Measurements from ENCODE around the gene HOMER2.
"Not testable (repeated sequence)": the region's sequence is repeated elsewhere in the genome, so short reads cannot be mapped to it uniquely, and the experiment has no call there.

The HOMER2 gene

DNA sequence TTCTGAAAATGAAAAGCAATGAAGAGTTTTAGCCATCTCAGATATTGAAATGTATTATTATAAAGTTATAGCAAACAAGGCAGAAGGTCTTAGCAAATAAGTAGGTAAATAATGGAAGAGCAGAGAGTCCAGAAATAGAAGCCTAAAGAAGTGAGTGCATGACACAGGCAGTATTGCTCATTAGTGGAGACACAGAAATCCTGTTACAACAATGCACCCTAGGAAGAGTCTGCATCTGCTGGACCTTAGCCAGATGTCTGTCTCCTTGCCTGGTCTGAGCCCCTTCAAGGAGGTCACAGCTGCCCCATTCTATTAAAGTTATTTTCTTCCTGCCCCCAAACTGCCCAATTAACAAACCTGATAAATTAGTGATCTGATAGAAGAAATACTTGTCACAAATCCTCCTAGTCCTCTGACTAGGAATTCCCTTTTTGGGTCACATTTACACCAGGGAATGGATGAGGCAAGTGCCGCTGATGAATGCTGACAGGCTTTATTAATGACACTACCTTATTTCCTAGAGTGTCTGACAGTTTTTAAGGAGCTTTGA is 51.9 kb downstream of the HOMER2 start:
- peak overlapping the region in 1 of 2 donors; percentile 1 for H3K27ac Mint-ChIP-seq
- no peaks in the 10 kb centered on the region for H3K9me3 Mint-ChIP-seq
- peaks cover 4% of the 10 kb centered on the region for H3K4me1 Mint-ChIP-seq
- ATAC-seq (no peak), DNase-seq (no peak)
- no peaks in the 10 kb centered on the region for H3K27me3 Mint-ChIP-seq
- no peak overlapping the region for H3K4me3 Mint-ChIP-seq

DNA sequence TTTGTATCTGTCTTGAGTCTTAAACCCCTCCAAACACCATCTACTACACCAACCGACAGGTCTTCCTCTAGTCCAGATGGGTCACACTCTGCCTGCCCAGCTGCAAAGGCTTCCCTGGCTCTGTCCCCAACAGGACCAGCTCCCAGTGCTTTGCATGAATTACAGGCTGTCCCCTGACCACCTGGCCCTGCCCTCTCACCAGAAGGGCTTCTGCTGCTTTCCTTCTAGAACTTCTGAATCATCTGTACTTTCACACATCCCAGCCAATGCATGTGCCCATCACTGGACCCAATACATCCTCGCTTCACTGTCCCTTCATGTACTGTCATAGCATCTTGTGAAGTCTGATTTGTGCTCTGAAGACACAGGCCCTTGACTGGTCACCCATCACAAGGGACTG is 53.6 kb downstream of the HOMER2 start:
- ATAC-seq (no peak), DNase-seq (no peak)
- Mint-ChIP-seq H3K27me3 (no peaks in the 10 kb centered on the region), H3K4me1 (no peaks in the 10 kb centered on the region), H3K4me3 (no peak overlapping the region), H3K27ac (no peak overlapping the region), H3K9me3 (no peaks in the 10 kb centered on the region)

DNA sequence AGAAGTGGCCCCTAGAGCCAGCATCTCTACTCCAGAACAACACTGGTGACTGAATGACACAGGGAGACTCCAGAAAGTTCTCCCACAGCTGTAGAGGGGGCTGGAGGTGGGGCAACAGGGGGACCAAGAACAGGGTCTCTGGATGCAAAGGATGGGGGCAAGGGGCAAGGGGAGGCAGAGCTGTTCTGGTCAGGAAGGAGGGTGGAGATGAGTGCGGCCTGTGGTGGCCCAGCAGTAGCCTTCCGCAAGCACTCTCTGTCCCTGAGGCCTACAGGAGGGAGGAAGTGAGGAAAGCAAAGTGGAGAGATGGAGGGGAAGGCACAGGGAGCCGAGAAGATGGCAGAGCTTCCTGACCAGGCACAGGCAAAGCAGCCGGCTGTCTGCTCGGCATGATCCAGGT is 56.5 kb downstream of the HOMER2 start:
- DNase-seq (no peak), ATAC-seq (no peak)
- no peak overlapping the region for H3K4me3 Mint-ChIP-seq
- no peaks in the 10 kb centered on the region for H3K9me3 Mint-ChIP-seq
- H3K27me3 Mint-ChIP-seq = no peaks in the 10 kb centered on the region
- peak overlapping the region in 1 of 2 donors; percentile 52 for H3K27ac Mint-ChIP-seq
- H3K4me1 Mint-ChIP-seq = no peaks in the 10 kb centered on the region

DNA sequence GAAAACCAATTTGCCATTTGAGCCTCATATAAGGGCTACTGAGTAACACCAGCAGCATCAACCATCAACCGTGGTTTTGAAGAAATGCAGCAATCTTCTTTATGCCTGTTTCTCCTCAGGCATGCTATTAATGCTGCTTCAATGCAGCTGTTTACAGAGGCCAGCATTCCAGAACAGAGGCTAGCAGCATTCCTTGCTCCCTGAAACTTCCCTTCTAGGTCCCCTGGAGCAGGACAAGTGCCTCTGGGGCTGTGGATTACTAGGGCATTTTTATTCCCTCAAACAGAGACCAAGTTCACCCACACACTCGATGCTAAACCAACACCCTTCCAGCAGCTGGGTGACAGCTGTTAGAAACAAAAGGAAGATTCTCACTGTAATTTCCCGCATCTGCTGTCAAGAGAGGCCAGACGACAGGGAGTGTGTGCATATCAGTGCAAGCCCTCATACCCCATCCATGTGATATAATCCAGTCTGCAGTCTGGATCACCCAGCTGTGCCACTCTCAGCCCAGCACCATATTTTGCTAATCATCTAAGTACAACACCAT is 57.5 kb downstream of the HOMER2 start:
- H3K27ac Mint-ChIP-seq = no peak overlapping the region
- no peak overlapping the region for H3K4me3 Mint-ChIP-seq
- H3K4me1 Mint-ChIP-seq = no peaks in the 10 kb centered on the region
- ATAC-seq (no peak), DNase-seq (no peak)
- H3K9me3 Mint-ChIP-seq = no peaks in the 10 kb centered on the region
- no peaks in the 10 kb centered on the region for H3K27me3 Mint-ChIP-seq

DNA sequence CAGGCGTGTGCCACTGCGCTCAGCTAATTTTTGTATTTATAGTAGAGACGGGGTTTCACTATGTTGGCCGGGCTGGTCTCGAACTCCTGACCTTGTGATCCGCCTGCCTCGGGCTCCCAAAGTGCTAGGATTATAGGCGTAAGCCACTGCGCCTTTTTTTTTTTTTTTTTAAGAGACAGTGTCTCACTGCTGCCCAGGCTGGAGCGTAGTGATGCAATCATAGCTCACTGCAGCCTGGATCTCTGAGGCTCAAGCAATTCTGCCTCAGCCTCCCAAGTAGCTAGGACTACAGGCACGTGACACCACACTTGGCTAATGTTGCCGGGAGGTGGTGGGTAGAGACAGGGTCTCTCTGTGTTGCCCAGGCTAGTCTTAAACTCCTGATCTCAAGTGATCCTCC is 59.0 kb downstream of the HOMER2 start:
- H3K27me3 Mint-ChIP-seq, DNase-seq, ATAC-seq, H3K4me3 Mint-ChIP-seq, H3K27ac Mint-ChIP-seq, H3K4me1 Mint-ChIP-seq, H3K9me3 Mint-ChIP-seq: not testable (repeated sequence)

- Mint-ChIP-seq H3K27me3 (no peaks in the 10 kb centered on the region), H3K27ac (no peak overlapping the region), H3K9me3 (no peaks in the 10 kb centered on the region), H3K4me3 (no peak overlapping the region), H3K4me1 (no peaks in the 10 kb centered on the region)
- no peak for DNase-seq
- no peak for ATAC-seq
Measured at GRCh38 chr15:82892573-82892972, 59.9 kb downstream of the HOMER2 start.

DNA sequence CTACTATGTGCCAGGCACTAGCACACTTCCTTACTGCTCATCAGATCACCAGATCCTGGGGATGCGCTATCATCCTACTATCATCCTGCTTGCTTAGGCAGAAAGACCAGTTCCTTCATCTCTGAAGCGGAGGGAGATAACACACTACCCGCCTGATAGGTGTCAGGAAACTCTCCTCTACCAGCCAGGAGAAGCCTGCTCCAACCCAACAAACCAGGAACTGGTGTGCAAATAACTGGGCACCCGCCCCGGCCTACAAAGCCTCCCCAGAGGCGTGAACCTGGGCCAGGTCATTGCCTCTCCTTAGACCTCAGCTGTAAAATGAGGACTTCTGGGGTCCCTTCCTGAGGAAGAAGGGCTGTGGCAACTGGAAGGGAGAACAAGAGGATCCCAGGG is 61.5 kb downstream of the HOMER2 start:
- no peaks in the 10 kb centered on the region for H3K4me1 Mint-ChIP-seq
- DNase-seq (no peak), ATAC-seq (no peak)
- H3K27me3 Mint-ChIP-seq = no peaks in the 10 kb centered on the region
- H3K9me3 Mint-ChIP-seq = no peaks in the 10 kb centered on the region
- H3K4me3 Mint-ChIP-seq = no peak overlapping the region
- no peak overlapping the region for H3K27ac Mint-ChIP-seq

DNA sequence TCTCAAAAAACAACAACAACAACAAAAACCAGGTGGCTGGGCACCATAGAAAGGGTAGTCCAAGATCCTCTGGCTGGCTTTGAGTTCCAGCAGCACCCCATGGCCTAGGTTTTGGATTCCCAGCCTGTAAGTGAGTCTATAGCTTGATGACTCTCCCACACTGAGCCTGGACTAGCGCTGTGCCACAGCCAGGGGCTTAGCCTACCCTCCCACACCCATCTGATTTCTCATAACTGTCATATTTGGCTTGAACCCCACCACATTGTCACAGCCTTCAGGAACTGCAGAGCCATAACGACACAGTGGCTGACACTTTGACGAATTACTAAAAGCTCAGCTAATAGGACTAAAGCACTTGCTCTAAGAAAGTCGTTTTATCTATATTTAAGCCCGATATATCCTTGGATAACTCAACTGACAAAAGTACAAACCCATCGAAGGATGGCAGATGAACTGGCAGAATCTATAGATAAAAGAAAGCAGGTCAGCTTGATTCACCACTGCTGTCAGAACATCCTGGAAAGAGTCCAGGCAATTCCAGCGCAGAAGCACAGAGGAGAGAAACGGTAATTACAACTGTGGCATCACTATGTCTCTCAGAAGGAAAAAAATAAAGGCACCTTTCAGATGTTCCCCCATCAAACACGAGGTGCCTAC is 62.1 kb downstream of the HOMER2 start:
- Mint-ChIP-seq H3K4me1 (no peaks in the 10 kb centered on the region), H3K4me3 (no peak overlapping the region), H3K9me3 (no peaks in the 10 kb centered on the region), H3K27me3 (no peaks in the 10 kb centered on the region), H3K27ac (no peak overlapping the region)
- DNase-seq (no peak), ATAC-seq (no peak)

- DNase-seq (no peak), ATAC-seq (no peak)
- no peaks in the 10 kb centered on the region for H3K4me1 Mint-ChIP-seq
- H3K9me3 Mint-ChIP-seq = no peaks in the 10 kb centered on the region
- no peak overlapping the region for H3K27ac Mint-ChIP-seq
- H3K4me3 Mint-ChIP-seq = no peak overlapping the region
- H3K27me3 Mint-ChIP-seq = no peaks in the 10 kb centered on the region
Measured at GRCh38 chr15:82882273-82882928, 70.1 kb downstream of the HOMER2 start.

- no peak overlapping the region for H3K4me3 Mint-ChIP-seq
- ATAC-seq (no peak), DNase-seq (no peak)
- H3K27ac Mint-ChIP-seq = no peak overlapping the region
- H3K9me3 Mint-ChIP-seq = no peaks in the 10 kb centered on the region
- no peaks in the 10 kb centered on the region for H3K27me3 Mint-ChIP-seq
- H3K4me1 Mint-ChIP-seq = no peaks in the 10 kb centered on the region
Measured at GRCh38 chr15:82881747-82882146, 70.8 kb downstream of the HOMER2 start.

DNA sequence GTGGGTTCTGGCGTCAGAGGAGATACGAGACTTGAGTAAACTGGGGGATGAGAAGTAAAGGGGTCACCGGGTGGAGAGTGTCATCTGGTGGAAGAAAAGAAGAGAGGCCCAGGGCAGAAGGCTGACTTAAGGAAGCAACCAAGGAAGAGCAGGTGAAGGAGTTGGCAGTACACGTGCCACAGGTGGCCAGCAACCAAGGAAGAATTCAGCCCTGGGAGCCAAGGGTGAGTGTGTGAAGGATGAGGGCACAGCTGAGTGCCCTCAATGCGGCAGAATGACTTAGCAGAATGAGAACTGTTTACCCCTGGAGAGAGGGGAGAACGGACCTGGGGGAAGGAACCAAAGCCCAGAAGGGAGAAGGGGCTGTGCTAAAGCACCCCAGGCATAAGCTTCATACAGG is 71.8 kb downstream of the HOMER2 start:
- Mint-ChIP-seq H3K4me1 (no peaks in the 10 kb centered on the region), H3K27me3 (no peaks in the 10 kb centered on the region), H3K27ac (no peak overlapping the region), H3K4me3 (no peak overlapping the region), H3K9me3 (no peaks in the 10 kb centered on the region)
- no peak for ATAC-seq
- no peak for DNase-seq

- Mint-ChIP-seq H3K27me3 (no peaks in the 10 kb centered on the region), H3K4me3 (no peak overlapping the region), H3K27ac (no peak overlapping the region), H3K9me3 (no peaks in the 10 kb centered on the region), H3K4me1 (no peaks in the 10 kb centered on the region)
- ATAC-seq (no peak), DNase-seq (no peak)
Measured at GRCh38 chr15:82878325-82878724, 74.2 kb downstream of the HOMER2 start.

DNA sequence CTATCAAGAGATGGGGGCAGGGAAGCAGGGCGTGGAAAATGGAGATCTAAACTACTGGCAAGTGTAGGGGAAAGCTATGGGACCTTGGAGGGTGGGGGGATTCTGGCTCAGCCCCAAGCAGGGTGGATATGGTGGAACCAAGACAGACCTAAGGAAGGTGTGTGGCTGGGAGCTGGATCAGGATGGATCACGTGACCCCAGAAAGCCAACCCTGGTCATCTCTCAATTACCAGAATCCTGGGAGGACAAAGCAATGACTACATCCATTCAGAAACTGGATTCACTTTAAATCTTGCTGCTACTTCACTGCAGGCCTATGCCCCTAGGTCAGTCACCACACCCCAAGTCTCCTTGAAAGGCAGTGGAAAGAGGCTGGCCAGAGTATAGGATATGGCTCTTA is 74.7 kb downstream of the HOMER2 start:
- no peak for ATAC-seq
- Mint-ChIP-seq H3K27me3 (no peaks in the 10 kb centered on the region), H3K27ac (no peak overlapping the region), H3K9me3 (no peaks in the 10 kb centered on the region), H3K4me1 (no peaks in the 10 kb centered on the region), H3K4me3 (no peak overlapping the region)
- DNase-seq = no peak

DNA sequence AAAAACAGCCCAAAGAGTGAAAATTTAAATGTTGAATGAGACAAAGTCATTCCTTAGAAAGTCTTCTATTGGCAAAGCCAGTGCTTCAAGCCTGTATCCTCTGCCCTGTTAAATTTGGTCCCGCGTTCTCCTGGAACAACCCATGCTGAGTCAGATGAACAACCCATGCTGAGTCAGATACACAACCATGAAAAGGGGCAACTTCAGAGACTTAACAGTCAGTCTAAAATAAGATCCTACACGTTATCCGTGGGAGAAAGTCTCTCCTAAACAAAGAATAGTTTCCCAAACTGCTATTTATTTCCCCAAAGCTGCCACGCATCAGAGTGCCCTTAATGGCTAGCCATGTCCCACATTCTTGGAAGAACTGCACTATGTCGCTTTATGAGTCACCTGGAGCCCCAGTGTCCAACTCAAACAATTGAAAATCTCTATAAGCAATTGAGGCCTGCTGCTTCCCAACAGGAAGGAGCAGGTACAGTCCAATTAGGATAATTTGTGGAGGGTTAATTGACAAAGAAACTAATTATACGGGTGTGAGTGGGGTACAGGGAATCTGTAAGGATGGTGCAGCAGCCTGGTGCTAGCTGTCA is 77.0 kb downstream of the HOMER2 start:
- H3K4me3 Mint-ChIP-seq = no peak overlapping the region
- no peaks in the 10 kb centered on the region for H3K27me3 Mint-ChIP-seq
- H3K4me1 Mint-ChIP-seq = no peaks in the 10 kb centered on the region
- DNase-seq = no peak
- no peak overlapping the region for H3K27ac Mint-ChIP-seq
- H3K9me3 Mint-ChIP-seq = no peaks in the 10 kb centered on the region
- no peak for ATAC-seq

GRCh38 chr15:82874961-82875360 is 77.6 kb downstream of the HOMER2 start:
- Mint-ChIP-seq H3K27ac (peak overlapping the region in 1 of 2 donors; percentile 46), H3K4me1 (no peaks in the 10 kb centered on the region), H3K27me3 (no peaks in the 10 kb centered on the region), H3K9me3 (no peaks in the 10 kb centered on the region), H3K4me3 (no peak overlapping the region)
- DNase-seq (no peak), ATAC-seq (no peak)

DNA sequence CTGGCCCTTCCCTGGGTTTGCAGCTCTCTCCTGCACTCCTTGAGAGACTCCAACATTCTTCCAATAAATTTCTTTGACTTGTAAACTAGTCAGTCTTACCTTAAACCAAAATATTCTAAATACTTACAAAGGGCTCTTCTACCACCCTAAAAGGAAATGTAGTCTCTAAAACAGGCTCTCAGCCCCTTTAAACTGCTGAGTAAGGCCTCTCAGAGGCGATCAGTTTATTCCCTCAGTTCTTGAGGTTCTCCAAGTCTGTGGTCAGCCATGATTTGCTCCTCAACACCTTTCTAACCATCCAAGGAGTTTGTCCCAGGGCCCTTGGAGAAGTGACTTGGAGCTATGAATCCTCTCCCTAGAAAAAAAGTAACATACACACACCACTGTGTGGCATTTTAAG is 78.3 kb downstream of the HOMER2 start:
- DNase-seq (no peak), ATAC-seq (no peak)
- Mint-ChIP-seq H3K4me1 (no peaks in the 10 kb centered on the region), H3K27ac (peak overlapping the region; percentile 48 to 69), H3K27me3 (no peaks in the 10 kb centered on the region), H3K9me3 (no peaks in the 10 kb centered on the region), H3K4me3 (no peak overlapping the region)
